HAP-1 (cell line): Measurements from ENCODE around the gene STX18.

Source experiments
- DNase-seq, 2 experiments: peaks; one replicate each; pipeline ENCODE4 v3.0.0-alpha.2; 2016 to 2020; ENCODE audit warnings: low spot score in 2 of 2
- H3K27me3 ChIP-seq: fragments of 250-450 bp; sonication (Bioruptor Pico); 2 replicates; pipeline ENCODE4 v1.5.1; 2020; ENCODE audit warnings: low read depth, mild to moderate bottlenecking, moderate library complexity
- H3K36me3 ChIP-seq: fragments of 250-450 bp; sonication (Bioruptor Pico); replicated peaks from 2 replicates; pipeline ENCODE4 v1.5.1; 2020; ENCODE audit warnings: mild to moderate bottlenecking
- H3K4me1 ChIP-seq: fragments of 250-450 bp; sonication (Bioruptor Pico); 2 replicates; pipeline ENCODE4 v1.5.1; 2020; ENCODE audit warnings: mild to moderate bottlenecking
- H3K4me3 ChIP-seq: fragments of 250-450 bp; sonication (Bioruptor Pico); 2 replicates; pipeline ENCODE4 v1.5.1; 2020; ENCODE audit warnings: mild to moderate bottlenecking, moderate library complexity
- H3K9me3 ChIP-seq: fragments of 250-450 bp; sonication (Bioruptor Pico); 2 replicates; pipeline ENCODE4 v1.5.1; 2020; ENCODE audit warnings: mild to moderate bottlenecking, moderate library complexity
- in situ Hi-C: fragments of 300-500 bp; cut with MboI; formaldehyde crosslinking; loops from 3 replicates; pipeline ENCODE4 v1.14.3; 2020; ENCODE audit warnings: low sequenced_read_pairs, inconsistent platforms, mixed read lengths

STX18 gene

DNA sequence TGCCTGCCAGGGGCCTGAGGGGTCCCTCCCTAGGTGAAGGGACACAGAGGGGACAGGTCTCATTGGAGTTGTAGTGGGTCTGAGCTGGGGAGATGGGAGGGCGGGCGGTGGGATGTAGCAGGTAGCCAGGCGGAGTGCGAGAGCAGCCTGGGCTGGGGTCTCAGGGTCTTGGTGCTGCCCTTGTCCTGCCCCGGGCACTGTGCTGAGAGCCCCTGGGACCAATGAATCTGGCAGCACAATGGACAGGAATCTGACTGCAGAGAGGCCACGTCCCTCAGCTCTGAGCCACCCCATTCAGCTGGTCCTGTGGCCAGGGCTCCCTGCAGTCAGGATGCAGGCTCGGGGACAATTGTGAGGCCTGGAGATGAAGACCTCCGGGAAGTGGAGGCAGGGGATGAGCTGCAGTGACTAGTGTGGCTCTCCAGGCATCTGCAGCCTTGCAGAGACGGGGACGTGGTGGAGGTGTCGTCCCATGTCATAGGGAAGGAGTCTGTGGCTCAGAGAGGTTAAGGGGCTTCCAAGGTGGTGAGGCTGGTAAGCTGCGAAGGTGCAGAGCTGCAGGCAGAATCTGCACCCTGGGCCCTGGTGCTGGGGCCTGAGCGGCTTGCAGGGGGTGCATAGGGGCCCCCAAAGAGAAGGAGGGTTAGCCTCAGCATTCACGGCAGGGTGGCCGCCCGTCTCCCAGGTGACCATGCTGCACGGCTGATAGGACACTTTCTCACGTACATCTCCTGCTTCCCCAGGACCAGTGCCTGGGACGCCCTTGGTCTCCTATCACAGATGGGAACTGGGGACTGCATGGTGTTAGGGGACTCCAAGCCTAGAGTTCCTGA, 134.3 kb downstream of the STX18 start:
- Histone ChIP-seq H3K4me1 (no peaks in the 10 kb centered on the region), H3K4me3 (no peak overlapping the region), H3K27me3 (no peaks in the 10 kb centered on the region), H3K9me3 (no peaks in the 10 kb centered on the region), H3K36me3 (peaks cover 27% of the 10 kb centered on the region)
- in situ Hi-C loops, result no loop called here
- DNase-seq, result no peak

- Histone ChIP-seq H3K4me1 (no peaks in the 10 kb centered on the region), H3K4me3 (no peak overlapping the region), H3K36me3 (peaks cover 24% of the 10 kb centered on the region), H3K9me3 (no peaks in the 10 kb centered on the region), H3K27me3 (no peaks in the 10 kb centered on the region)
- no peak for DNase-seq
- in situ Hi-C loops, result no loop called here
These were observed 135.2 kb downstream of the STX18 start for GRCh38 chr4:4406455-4407298.

- H3K4me1 ChIP-seq, result no peaks in the 10 kb centered on the region
- in situ Hi-C loops, result no loop called here
- H3K27me3 ChIP-seq, result no peaks in the 10 kb centered on the region
- no peak overlapping the region for H3K4me3 ChIP-seq
- no peaks in the 10 kb centered on the region for H3K9me3 ChIP-seq
- H3K36me3 ChIP-seq, result peaks cover 18% of the 10 kb centered on the region
- no peak for DNase-seq
These were observed 136.4 kb downstream of the STX18 start for GRCh38 chr4:4405358-4405962.

DNA sequence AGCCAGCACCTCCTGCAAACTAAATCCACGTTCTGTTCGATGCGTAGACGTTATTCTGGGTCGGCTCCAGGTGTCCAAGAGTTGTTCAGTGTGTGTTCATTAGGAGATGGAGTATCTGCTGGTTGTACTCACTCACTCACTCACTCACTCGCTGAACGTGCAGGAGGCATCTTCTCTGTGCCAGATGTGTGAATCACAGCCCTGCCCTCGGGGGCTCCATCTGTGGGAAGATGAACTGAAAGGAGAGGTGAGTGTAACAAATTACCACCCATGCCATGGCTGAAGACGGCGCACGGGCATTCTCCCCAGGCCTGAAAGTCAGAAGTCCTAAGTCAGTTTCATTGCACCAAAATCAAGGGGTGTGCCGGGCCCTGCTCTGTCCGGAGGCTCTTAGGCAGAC, 138.9 kb downstream of the STX18 start:
- in situ Hi-C loops, result no loop called here
- Histone ChIP-seq H3K4me3 (no peak overlapping the region), H3K4me1 (no peaks in the 10 kb centered on the region), H3K27me3 (no peaks in the 10 kb centered on the region), H3K36me3 (peaks cover 17% of the 10 kb centered on the region), H3K9me3 (no peaks in the 10 kb centered on the region)
- DNase-seq, result no peak

DNA sequence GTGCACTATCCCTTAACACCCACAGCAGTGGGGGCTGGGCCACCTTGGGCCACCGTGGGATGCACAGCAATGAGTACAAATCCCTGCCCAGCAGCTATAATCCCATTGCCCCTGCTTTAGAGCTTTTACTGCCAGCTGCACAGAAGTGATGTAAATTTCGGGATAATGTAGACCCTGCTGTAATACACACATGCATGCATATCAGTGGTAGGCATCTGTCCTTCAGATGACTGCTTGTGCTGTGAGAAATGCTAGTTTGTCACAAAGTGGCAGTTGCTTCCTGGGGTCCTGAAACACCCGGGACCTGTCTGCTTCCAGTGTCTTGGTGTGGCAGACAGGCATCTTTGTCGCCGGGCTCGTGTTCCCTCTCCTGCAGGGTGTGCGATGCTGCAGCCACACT, 140.8 kb downstream of the STX18 start:
- no peak for DNase-seq
- no peak overlapping the region for H3K4me3 ChIP-seq
- in situ Hi-C loops, result no loop called here
- H3K27me3 ChIP-seq, result no peaks in the 10 kb centered on the region
- no peaks in the 10 kb centered on the region for H3K4me1 ChIP-seq
- H3K9me3 ChIP-seq, result no peaks in the 10 kb centered on the region
- peaks cover 18% of the 10 kb centered on the region for H3K36me3 ChIP-seq

DNA sequence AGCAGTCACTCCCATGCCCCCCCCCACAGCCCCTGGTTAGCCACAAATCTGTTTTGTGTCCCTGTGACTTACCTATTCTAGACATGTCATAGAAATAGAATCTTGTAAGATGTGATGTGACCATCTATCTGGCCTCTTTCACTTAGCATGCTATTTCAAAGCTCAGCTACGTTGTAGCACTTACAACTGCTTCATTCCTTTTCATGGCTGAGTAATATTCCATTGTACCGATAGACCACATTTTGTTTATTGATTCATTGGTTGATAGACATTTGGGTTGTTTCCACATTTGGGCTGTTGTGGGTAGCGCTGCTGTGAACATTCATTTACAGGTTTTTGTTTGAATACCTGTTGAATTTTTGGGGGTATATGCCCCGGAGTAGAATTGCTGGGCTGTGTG, 143.4 kb downstream of the STX18 start:
- H3K9me3 ChIP-seq, result no peaks in the 10 kb centered on the region
- in situ Hi-C loops, result no loop called here

GRCh38 chr4:4397441-4397819, 144.4 kb downstream of the STX18 start:
- Histone ChIP-seq H3K27me3 (no peaks in the 10 kb centered on the region), H3K36me3 (peaks cover 29% of the 10 kb centered on the region), H3K4me3 (no peak overlapping the region), H3K4me1 (no peaks in the 10 kb centered on the region), H3K9me3 (no peaks in the 10 kb centered on the region)
- no peak for DNase-seq
- in situ Hi-C loops, result no loop called here

More for the DNA sequence above, 143.4 kb downstream of the STX18 start:
- Histone ChIP-seq H3K27me3 (no peaks in the 10 kb centered on the region), H3K4me3 (no peak overlapping the region), H3K36me3 (peaks cover 23% of the 10 kb centered on the region), H3K4me1 (no peaks in the 10 kb centered on the region)
- DNase-seq, result no peak

DNA sequence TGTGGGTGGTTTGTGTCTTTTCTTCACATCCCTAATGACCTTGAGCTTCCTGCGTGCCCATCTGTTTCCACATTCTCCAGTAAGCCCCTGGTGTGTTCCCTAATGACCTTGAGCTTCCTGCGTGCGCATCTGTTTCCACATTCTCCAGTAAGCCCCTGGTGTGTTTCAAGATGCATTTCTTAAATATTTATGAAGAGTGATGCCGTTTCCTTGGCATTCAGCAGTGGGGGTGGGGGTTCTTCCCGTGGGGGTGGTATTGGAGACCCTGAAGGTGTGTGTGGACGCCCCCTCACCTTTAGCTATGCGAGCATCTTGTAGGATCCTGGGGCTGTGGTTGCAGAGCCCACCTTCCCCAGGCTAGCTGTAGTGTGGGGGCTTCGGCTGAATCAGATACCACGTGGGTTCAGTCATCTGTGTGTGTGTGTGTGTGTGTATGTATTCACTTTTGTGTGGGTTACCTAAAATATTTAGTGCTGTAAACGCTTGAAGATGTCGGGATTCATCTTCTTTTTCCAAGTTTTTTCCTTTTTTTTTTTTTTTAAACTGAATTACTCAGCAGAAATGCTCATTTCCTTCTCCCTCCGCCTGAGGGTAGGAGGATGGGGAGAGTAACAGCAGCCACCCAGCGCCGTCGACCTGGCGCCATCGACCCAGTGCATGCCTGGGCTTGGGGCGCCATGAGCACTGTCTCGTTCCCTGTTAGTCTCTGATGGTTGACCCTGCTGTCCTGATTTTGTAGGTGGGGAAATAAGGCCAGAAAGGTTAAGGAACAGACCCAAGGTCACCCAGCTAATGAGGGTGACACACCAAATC, 145.0 kb downstream of the STX18 start:
- in situ Hi-C loops, result no loop called here
- H3K4me1 ChIP-seq, result no peaks in the 10 kb centered on the region
- no peak overlapping the region for H3K4me3 ChIP-seq
- no peak for DNase-seq
- H3K27me3 ChIP-seq, result no peaks in the 10 kb centered on the region
- H3K36me3 ChIP-seq, result peaks cover 35% of the 10 kb centered on the region
- no peaks in the 10 kb centered on the region for H3K9me3 ChIP-seq

DNA sequence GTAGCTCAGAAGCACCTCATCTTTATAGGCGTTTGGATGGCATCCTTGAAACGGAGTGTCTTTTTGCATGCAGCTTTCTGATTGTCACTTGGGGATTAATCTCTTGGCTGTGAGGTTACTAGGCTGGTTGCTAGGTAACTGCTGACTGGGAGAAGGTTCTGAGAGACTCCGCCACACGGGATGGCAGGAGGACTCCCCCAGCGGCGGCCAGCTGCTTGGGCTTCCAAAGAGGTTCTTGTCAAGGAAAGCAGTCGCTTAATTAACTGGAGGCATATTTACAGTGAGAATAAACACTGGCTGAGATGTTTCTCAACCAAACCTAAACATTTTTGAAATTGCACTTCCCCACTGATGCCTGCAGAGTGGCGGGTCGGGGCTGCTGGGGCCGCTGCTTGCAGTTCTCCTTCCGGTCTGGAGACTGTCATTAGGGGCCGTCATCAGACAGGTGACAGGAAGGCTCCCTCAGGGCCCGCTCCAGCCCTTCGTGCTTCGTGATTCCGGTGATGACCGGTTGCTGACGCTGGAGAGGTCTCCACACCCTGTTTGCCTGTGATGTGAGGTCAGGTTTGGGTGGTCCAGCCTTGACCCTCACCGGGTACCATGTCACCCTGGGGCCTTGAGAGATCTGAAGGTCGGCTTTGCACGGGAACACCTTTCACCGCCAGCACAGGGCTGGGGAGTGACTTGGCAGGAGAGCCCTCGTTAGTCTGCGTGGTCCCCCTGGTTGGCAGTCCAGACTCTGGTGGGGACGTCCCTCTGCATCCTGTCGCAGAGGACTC, 145.8 kb downstream of the STX18 start:
- H3K4me1 ChIP-seq, result no peaks in the 10 kb centered on the region
- no peaks in the 10 kb centered on the region for H3K27me3 ChIP-seq
- H3K4me3 ChIP-seq, result no peak overlapping the region
- peak; percentile 42 to 62 for DNase-seq
- no peaks in the 10 kb centered on the region for H3K9me3 ChIP-seq
- in situ Hi-C loops, result no loop called here
- peaks cover 43% of the 10 kb centered on the region for H3K36me3 ChIP-seq

DNA sequence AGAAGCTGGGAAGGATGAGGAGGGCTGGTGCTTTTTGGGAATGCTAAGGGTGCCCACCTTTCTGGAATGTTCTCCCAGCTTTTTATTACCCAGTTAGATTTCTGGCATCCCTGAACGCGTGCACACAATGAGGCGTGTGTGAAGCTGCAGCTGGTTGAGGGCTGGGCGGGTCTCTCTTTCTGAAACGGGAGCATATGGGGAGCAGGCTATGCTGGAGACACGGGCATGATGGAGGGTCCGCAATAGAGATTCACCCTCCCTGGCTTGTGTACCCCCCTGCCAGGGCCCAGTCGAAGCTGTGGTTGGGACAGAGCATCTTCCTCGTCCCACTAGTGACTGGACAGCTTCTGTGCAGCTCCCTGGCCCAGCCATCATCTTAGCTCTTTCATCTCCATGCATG, 146.5 kb downstream of the STX18 start:
- no peaks in the 10 kb centered on the region for H3K4me1 ChIP-seq
- no peaks in the 10 kb centered on the region for H3K27me3 ChIP-seq
- in situ Hi-C loops, result no loop called here
- no peak for DNase-seq
- H3K9me3 ChIP-seq, result no peaks in the 10 kb centered on the region
- H3K4me3 ChIP-seq, result no peak overlapping the region
- H3K36me3 ChIP-seq, result peaks cover 44% of the 10 kb centered on the region

- DNase-seq, result no peak
- no peaks in the 10 kb centered on the region for H3K9me3 ChIP-seq
- H3K27me3 ChIP-seq, result no peaks in the 10 kb centered on the region
These were observed 147.2 kb downstream of the STX18 start for GRCh38 chr4:4394644-4395043.

GRCh38 chr4:4392501-4393183, 149.2 kb downstream of the STX18 start:
- no peak overlapping the region for H3K4me3 ChIP-seq
- DNase-seq, result no peak
- 0 out of 2 replicates have a peak, but pooled peaks cover 3% of the 10 kb centered on the region for H3K27me3 ChIP-seq
- in situ Hi-C loops, result no loop called here
- no peaks in the 10 kb centered on the region; the same call in 1 of the 2 replicates for H3K4me1 ChIP-seq
- H3K9me3 ChIP-seq, result no peaks in the 10 kb centered on the region
- H3K36me3 ChIP-seq, result peaks cover 30% of the 10 kb centered on the region

More at GRCh38 chr4:4394644-4395043, 147.2 kb downstream of the STX18 start:
- in situ Hi-C loops, result no loop called here
- Histone ChIP-seq H3K4me3 (no peak overlapping the region), H3K4me1 (no peaks in the 10 kb centered on the region), H3K36me3 (peaks cover 40% of the 10 kb centered on the region)
